SU-DHL-6 (cell line): ENCODE measurements around the gene CFDP1.

Experiments used
- H2AFZ ChIP-seq: fragments of 200-600 bp; sonication (generic); 2 replicates; pipeline ENCODE4 v1.6.1; 2014; ENCODE audit warnings: low read depth, mild to moderate bottlenecking, moderate library complexity, mixed read lengths, antibody characterized with exemption, low read length; ENCODE audit not compliant: severe bottlenecking
- H3F3A ChIP-seq: fragments of 200-600 bp; shearing (Covaris generic); 2 replicates; pipeline ENCODE4 v1.6.0; 2016; ENCODE audit warnings: antibody characterized with exemption, mild to moderate bottlenecking; ENCODE audit not compliant: insufficient read depth
- H3K27ac ChIP-seq: fragments of 200-600 bp; sonication (generic); 2 replicates; pipeline ENCODE4 v1.5.1; 2016; ENCODE audit warnings: low read depth, mild to moderate bottlenecking, low read length, moderate library complexity, mixed read lengths
- H3K27me3 ChIP-seq: fragments of 200-600 bp; sonication (generic), shearing (Covaris generic); 2 replicates; pipeline ENCODE4 v1.6.0; 2014; ENCODE audit warnings: mild to moderate bottlenecking, low read length
- H3K36me3 ChIP-seq: fragments of 200-600 bp; sonication (generic); 2 replicates; pipeline ENCODE4 v1.6.1; 2014; ENCODE audit warnings: mild to moderate bottlenecking, low read length, mixed read lengths
- H3K4me2 ChIP-seq: fragments of 300-600, 200-600 bp; shearing (Covaris generic), sonication (generic); 2 replicates; pipeline ENCODE4 v1.6.0; 2014; ENCODE audit warnings: low read length, low read depth, mild to moderate bottlenecking; ENCODE audit not compliant: poor library complexity, severe bottlenecking
- H3K4me3 ChIP-seq: fragments of 200-600 bp; sonication (generic); 2 replicates; pipeline ENCODE4 v1.5.1; 2014; ENCODE audit warnings: antibody characterized with exemption, low read length, mild to moderate bottlenecking, mixed read lengths; ENCODE audit not compliant: insufficient read depth, poor library complexity, severe bottlenecking
- H3K79me2 ChIP-seq: fragments of 200-600 bp; sonication (generic); 2 replicates; pipeline ENCODE4 v1.6.1; 2014; ENCODE audit warnings: mild to moderate bottlenecking, low read length, moderate library complexity; ENCODE audit not compliant: insufficient read depth
- H3K9ac ChIP-seq: fragments of 200-600 bp; sonication (generic); 2 replicates; pipeline ENCODE4 v1.7.0; 2014; ENCODE audit warnings: mild to moderate bottlenecking, low read length
- H3K9me2 ChIP-seq: fragments of 200-600 bp; sonication (generic); replicated peaks from 2 replicates; pipeline ENCODE4 v1.6.1; 2014; ENCODE audit warnings: low read length; ENCODE audit not compliant: insufficient read depth
- H3K9me3 ChIP-seq: fragments of 200-600 bp; sonication (generic); 2 replicates; pipeline ENCODE4 v1.6.1; 2014; ENCODE audit warnings: low read length, mixed read lengths; ENCODE audit not compliant: insufficient read depth
- H4K20me1 ChIP-seq: fragments of 200-600 bp; sonication (generic); 2 replicates; pipeline ENCODE4 v1.6.1; 2014; ENCODE audit warnings: low read depth, mild to moderate bottlenecking, antibody characterized with exemption, low read length, moderate library complexity, mixed read lengths
- EZH2phosphoT487 ChIP-seq: fragments of 200-600 bp; sonication (generic), shearing (Covaris generic); conservative IDR thresholded peaks from 2 replicates; pipeline ENCODE4 v1.6.1; 2018; ENCODE audit warnings: mild to moderate bottlenecking, antibody characterized with exemption, low read length, moderate library complexity, mixed read lengths
- TF ChIP-seq, protein P1 (sequence below): fragments of 200-600 bp; sonication (generic); IDR thresholded peaks from one replicate; pipeline ENCODE4 v1.5.1; 2017; ENCODE audit warnings: antibody characterized with exemption, mild to moderate bottlenecking, low read length, moderate library complexity; ENCODE audit not compliant: insufficient read depth, poor library complexity, severe bottlenecking

CFDP1 gene

DNA sequence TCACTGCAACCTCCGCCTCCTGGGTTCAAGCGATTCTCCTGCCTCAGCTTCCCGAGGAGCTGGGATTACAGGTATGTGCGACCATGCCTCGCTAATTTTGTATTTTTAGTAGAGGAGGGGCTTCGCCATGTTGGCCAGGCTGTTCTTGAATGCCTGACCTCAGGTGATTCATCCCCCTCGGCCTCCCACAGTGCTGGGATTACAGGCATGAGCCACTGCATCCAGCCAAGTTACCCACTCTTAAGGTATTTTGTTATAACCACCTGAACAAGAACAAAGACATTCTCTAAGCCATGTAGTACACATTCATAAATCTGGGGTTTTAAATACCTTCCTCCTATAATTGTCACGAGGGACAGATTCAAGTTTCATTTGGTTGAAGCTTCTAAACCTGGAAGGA lies 43.5 kb upstream of the CFDP1 start:
- Histone ChIP-seq H3K9me2 (no peaks in the 10 kb centered on the region), H3F3A (no peaks in the 10 kb centered on the region), H3K27me3 (no peaks in the 10 kb centered on the region), H3K79me2 (no peaks in the 10 kb centered on the region), H3K9ac (no peak overlapping the region), H3K36me3 (no peaks in the 10 kb centered on the region), H2AFZ (no peak overlapping the region), H4K20me1 (no peaks in the 10 kb centered on the region), H3K4me3 (no peak overlapping the region), H3K4me2 (no peak overlapping the region), H3K9me3 (no peaks in the 10 kb centered on the region), H3K27ac (no peak overlapping the region)
- TF ChIP-seq EZH2phosphoT487, result no peak
- TF ChIP-seq, protein P1, sequence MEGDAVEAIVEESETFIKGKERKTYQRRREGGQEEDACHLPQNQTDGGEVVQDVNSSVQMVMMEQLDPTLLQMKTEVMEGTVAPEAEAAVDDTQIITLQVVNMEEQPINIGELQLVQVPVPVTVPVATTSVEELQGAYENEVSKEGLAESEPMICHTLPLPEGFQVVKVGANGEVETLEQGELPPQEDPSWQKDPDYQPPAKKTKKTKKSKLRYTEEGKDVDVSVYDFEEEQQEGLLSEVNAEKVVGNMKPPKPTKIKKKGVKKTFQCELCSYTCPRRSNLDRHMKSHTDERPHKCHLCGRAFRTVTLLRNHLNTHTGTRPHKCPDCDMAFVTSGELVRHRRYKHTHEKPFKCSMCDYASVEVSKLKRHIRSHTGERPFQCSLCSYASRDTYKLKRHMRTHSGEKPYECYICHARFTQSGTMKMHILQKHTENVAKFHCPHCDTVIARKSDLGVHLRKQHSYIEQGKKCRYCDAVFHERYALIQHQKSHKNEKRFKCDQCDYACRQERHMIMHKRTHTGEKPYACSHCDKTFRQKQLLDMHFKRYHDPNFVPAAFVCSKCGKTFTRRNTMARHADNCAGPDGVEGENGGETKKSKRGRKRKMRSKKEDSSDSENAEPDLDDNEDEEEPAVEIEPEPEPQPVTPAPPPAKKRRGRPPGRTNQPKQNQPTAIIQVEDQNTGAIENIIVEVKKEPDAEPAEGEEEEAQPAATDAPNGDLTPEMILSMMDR, result no peak

DNA sequence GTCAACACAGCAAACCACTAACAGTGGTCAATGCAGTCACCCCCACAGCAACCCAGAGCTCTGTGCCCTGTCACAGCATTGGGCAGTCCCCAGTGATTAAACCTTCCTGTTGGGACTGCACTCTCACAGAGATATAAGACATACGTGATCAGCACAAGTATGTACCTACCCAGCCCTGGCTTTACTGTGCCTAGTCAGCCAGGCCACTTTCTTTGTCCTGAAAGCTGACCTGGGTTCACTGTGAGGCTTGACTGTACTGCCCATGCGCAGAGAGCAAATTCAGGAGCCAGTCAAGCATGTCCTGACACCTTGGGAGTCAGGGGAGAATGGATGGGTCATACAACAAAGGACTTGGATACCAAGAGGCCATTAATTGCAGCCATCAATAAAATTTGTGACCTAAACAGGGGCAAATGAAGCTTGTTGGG lies 42.1 kb upstream of the CFDP1 start:
- H3K9me2 ChIP-seq, result no peaks in the 10 kb centered on the region
- H3K36me3 ChIP-seq, result no peaks in the 10 kb centered on the region
- H3K4me3 ChIP-seq, result no peak overlapping the region
- H3F3A ChIP-seq, result no peaks in the 10 kb centered on the region
- H3K9me3 ChIP-seq, result no peaks in the 10 kb centered on the region
- no peak overlapping the region for H3K4me2 ChIP-seq
- no peaks in the 10 kb centered on the region for H4K20me1 ChIP-seq
- TF ChIP-seq, protein P1, result no peak
- no peak for TF ChIP-seq EZH2phosphoT487
- H3K27ac ChIP-seq, result no peak overlapping the region
- H3K27me3 ChIP-seq, result no peaks in the 10 kb centered on the region
- no peaks in the 10 kb centered on the region for H3K79me2 ChIP-seq
- H3K9ac ChIP-seq, result no peak overlapping the region
- no peak overlapping the region for H2AFZ ChIP-seq

DNA sequence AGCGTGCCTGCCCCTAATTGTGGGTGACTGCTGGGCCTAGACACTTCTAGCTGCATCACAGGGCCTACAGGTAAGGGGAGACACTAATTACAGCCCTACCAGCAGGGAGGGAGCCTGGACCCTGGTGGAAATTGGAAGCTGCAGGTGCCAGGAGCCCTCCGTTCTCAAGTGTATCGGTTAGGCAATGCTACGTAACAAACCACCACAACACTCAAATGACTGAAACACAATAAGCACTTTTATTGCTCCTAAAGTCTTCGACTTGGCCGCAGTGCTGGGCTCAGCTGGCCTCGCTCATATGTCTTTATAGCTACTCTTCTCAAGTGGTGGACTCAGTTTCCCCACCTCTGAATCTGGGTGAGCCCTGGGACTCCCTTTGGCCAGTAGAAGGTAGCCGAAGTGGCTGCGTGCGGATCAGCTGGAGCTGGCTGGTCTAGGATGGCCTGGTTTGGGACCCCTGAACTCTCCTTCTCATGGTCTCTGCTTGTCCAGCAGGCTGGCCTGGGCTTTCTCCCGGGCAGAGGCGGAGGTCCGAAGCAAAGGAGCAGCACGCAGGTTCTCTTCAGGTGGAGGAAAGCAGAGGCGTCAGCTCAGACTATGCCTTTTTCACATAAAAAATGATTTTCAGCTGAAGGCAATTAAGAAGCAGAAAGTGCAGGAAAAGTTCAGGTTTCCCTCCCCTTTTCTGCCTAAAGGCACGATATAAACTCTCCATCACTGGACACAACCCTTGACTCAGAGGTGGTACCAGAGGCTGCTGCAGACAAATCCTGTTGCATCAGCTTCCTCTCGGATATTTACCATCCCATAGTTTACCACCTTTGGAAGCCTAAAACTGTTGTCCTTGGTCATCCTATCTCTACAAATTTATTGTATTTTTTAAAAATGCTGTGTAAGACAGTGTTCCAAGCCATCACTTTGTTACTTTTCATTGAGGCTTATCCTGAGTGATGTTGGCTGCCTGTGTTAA lies 39.9 kb upstream of the CFDP1 start:
- H3K4me3 ChIP-seq, result no peak overlapping the region
- no peaks in the 10 kb centered on the region for H3K79me2 ChIP-seq
- H3K9ac ChIP-seq, result no peak overlapping the region
- TF ChIP-seq, protein P1, result no peak
- no peak for TF ChIP-seq EZH2phosphoT487
- H3F3A ChIP-seq, result no peaks in the 10 kb centered on the region
- H3K27me3 ChIP-seq, result no peaks in the 10 kb centered on the region
- H3K9me3 ChIP-seq, result no peaks in the 10 kb centered on the region
- H3K9me2 ChIP-seq, result no peaks in the 10 kb centered on the region
- no peak overlapping the region for H3K4me2 ChIP-seq
- no peaks in the 10 kb centered on the region for H4K20me1 ChIP-seq
- no peak overlapping the region for H2AFZ ChIP-seq
- no peaks in the 10 kb centered on the region for H3K36me3 ChIP-seq
- H3K27ac ChIP-seq, result no peak overlapping the region
